HG03135 (cell line): ENCODE data around the gene EGR2.
"Not testable (repeated sequence)": the region's sequence is repeated elsewhere in the genome, so short reads cannot be mapped to it uniquely, and the experiment has no call there.

ENCODE experiments used
- ATAC-seq: cut with Tn5 transposase; IDR thresholded peaks from one replicate; pipeline ENCODE4 v1.9.1; 2021; ENCODE audit warnings: mild to moderate bottlenecking, moderate library complexity; ENCODE audit not compliant: unreplicated experiment

Gene EGR2

GRCh38 chr10:62795762-62796161 lies 20.4 kb downstream of the EGR2 start:
- ATAC-seq = no peak

GRCh38 chr10:62795100-62795499 lies 21.1 kb downstream of the EGR2 start:
- no peak for ATAC-seq

GRCh38 chr10:62794306-62794705 lies 21.9 kb downstream of the EGR2 start:
- no peak for ATAC-seq

GRCh38 chr10:62792261-62792660 lies 23.9 kb downstream of the EGR2 start:
- ATAC-seq = no peak

- no peak for ATAC-seq
Measured at GRCh38 chr10:62790571-62790970, 25.6 kb downstream of the EGR2 start.

- no peak for ATAC-seq
Measured at GRCh38 chr10:62790019-62790555, 26.1 kb downstream of the EGR2 start.

GRCh38 chr10:62788861-62789467 lies 27.2 kb downstream of the EGR2 start:
- ATAC-seq = no peak

- not testable (repeated sequence) for ATAC-seq
Measured at GRCh38 chr10:62788285-62788684, 27.9 kb downstream of the EGR2 start.

- not testable (repeated sequence) for ATAC-seq
Measured at GRCh38 chr10:62784537-62784936, 31.6 kb downstream of the EGR2 start.

- peak; percentile 86 for ATAC-seq
Measured at GRCh38 chr10:62779487-62780248, 36.5 kb downstream of the EGR2 start.

GRCh38 chr10:62778125-62778524 lies 38.0 kb downstream of the EGR2 start:
- ATAC-seq = no peak

- no peak for ATAC-seq
Measured at GRCh38 chr10:62772186-62772974, 43.8 kb downstream of the EGR2 start.

GRCh38 chr10:62769574-62770242 lies 46.5 kb downstream of the EGR2 start:
- ATAC-seq = no peak

- ATAC-seq = no peak
Measured at GRCh38 chr10:62766386-62766785, 49.8 kb downstream of the EGR2 start.

- ATAC-seq = no peak
Measured at GRCh38 chr10:62765726-62766125, 50.4 kb downstream of the EGR2 start.

- ATAC-seq = no peak
Measured at GRCh38 chr10:62764011-62764410, 52.2 kb downstream of the EGR2 start.

- no peak for ATAC-seq
Measured at GRCh38 chr10:62763155-62763554, 53.0 kb downstream of the EGR2 start.
